ENCODE measurements around the gene TARS1. TPM values are rescaled to one million over a fixed set of nuclear protein-coding genes. Genes with fewer than 3 reads are reported as not detected.
A peak's percentile ranks its signal among the peaks of the same experiment; 100 is the strongest.

The TARS1 gene
- polyA plus RNA-seq (2013): 453 and 466 TPM in 2 replicates

DNA sequence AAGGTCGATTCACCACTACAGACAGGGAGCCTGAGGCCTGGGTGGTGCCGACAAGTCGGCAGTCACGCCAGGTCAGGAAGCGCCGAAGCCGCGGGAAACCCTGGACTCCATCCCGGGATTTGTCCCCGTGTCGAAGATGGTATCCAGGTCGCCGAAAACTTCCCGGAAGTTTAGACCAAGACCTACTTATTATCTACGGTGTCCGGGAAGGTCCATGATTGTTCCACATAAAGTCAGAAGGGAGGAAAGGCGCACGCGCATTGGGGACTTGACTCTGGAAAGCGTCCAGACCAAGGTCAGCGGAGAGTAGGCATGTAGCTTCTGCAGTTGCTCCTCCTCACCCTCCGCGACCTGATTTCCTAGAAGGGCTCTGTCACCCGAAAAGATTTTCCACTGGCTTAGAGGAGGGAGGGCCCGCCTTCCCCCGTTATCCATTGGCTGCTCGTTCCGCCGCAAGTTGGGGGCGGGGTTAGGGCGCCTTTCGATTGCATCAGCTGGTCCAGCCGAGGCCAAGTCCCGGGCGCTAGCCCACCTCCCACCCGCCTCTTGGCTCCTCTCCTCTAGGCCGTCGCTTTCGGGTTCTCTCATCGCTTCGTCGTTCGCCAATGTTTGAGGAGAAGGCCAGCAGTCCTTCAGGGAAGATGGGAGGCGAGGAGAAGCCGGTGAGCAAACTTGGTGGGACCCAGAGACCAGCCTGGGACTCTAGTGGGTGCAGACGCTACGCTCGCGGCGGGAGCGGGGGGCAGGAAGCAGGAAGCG is at the start of gene TARS1:
TSS of gene TARS1 (plus strand) at position 484 of the 759 bp plus-strand sequence. CDS start at position 606, 122 bp downstream.
- no peaks in the 10 kb centered on the region for H3K27me3 ChIP-seq (ENCODE audit: insufficient read depth, low read length)
- peak within 1 kb of the TSS; percentile 63 for H4K12ac ChIP-seq (ENCODE audit: low read depth, low read length)
- no peak within 1 kb of the TSS for H2AK5ac ChIP-seq (ENCODE audit: low read length)
- no peak within 1 kb of the TSS for H3K23ac ChIP-seq (ENCODE audit: low read length)
- no peaks in the 10 kb centered on the region for H3K9me3 ChIP-seq (ENCODE audit: insufficient read depth, low read depth, low read length)
- peaks cover 0 to 7% of the 10 kb centered on the region in 2 experiments for H3K4me1 ChIP-seq (ENCODE audit: control insufficient read depth in 1 of 2, insufficient read depth in 2 of 2, low read length in 2 of 2)
- H2BK12ac ChIP-seq (ENCODE audit: low read length): no peak within 1 kb of the TSS
- H3K14ac ChIP-seq (ENCODE audit: low read length): peak within 1 kb of the TSS; percentile 90
- WGBS (ENCODE audit: extremely low coverage, insufficient coverage, insufficient read length): no CpG with 5 or more reads among the region's 52 CpGs
- peak within 1 kb of the TSS; percentile 80 for H2BK5ac ChIP-seq (ENCODE audit: low read depth, low read length, poor library complexity)
- peak within 1 kb of the TSS; percentile 90 for H4K8ac ChIP-seq (ENCODE audit: low read depth, low read length)
- peaks cover under 1 to 5% of the 10 kb centered on the region in 2 experiments for H3K36me3 ChIP-seq (ENCODE audit: control insufficient read depth in 1 of 2, insufficient read depth in 2 of 2, low read length in 2 of 2)
- H3K79me1 ChIP-seq (ENCODE audit: low read length): peaks cover 11% of the 10 kb centered on the region
- H3K18ac ChIP-seq (ENCODE audit: low read length): peak within 1 kb of the TSS; percentile 86
- peaks cover 15% of the 10 kb centered on the region for H3K79me2 ChIP-seq (ENCODE audit: control insufficient read depth, insufficient read depth, low read length, poor library complexity)
- peak within 1 kb of the TSS; percentile 92 for H3K9ac ChIP-seq (ENCODE audit: low read length)
- H3K4me2 ChIP-seq (ENCODE audit: low read length): peak within 1 kb of the TSS; percentile 83
- H2BK120ac ChIP-seq (ENCODE audit: insufficient read depth, low read length, poor library complexity): peak within 1 kb of the TSS; percentile 70
- H3K27ac ChIP-seq (ENCODE audit: low read depth, low read length): peak within 1 kb of the TSS; percentile 91
- peak; percentile 100 for DNase-seq
- H3K4ac ChIP-seq (ENCODE audit: low read depth, low read length): peak within 1 kb of the TSS; percentile 64
- H3K4me3 ChIP-seq (ENCODE audit: low read depth, low read length): peak within 1 kb of the TSS; percentile 93
- H2AFZ ChIP-seq (ENCODE audit: insufficient read depth, low read length, poor library complexity): peak within 1 kb of the TSS; percentile 80
- H4K91ac ChIP-seq (ENCODE audit: low read depth, low read length): peak within 1 kb of the TSS; percentile 88

GRCh38 chr5:33398501-33398900 is 42.3 kb upstream of the TARS1 start:
- Histone ChIP-seq H4K12ac (ENCODE audit: low read depth, low read length) (no peak overlapping the region), H2BK12ac (ENCODE audit: low read length) (no peak overlapping the region)

DNA sequence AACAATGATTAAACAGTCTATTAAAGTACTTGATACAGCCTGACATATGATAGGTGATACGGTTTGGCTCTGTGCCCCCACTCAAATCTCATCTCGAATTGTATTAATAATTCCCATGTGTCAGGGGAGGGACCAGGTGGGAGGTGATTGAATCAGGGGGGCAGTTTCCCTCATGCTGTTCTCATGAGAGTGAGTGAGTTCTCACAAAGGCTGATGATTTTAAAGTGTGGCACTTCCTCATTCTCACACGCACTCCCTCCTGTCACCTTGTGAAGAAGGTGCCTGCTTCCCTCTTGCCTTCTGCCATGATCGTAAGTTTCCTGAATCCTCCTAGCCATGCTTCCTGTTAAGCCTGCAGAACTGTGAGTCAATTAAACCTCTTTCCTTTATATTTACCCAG is 40.1 kb upstream of the TARS1 start:
- Histone ChIP-seq H3K9ac (ENCODE audit: low read length) (no peak overlapping the region), H3K27me3 (ENCODE audit: insufficient read depth, low read length) (no peaks in the 10 kb centered on the region), H4K12ac (ENCODE audit: low read depth, low read length) (no peak overlapping the region), H3K14ac (ENCODE audit: low read length) (no peak overlapping the region), H3K79me2 (ENCODE audit: control insufficient read depth, insufficient read depth, low read length, poor library complexity) (no peaks in the 10 kb centered on the region), H4K91ac (ENCODE audit: low read depth, low read length) (peak overlapping the region; percentile 66), H2BK12ac (ENCODE audit: low read length) (no peak overlapping the region), H3K18ac (ENCODE audit: low read length) (no peak overlapping the region), H2BK120ac (ENCODE audit: insufficient read depth, low read length, poor library complexity) (no peak overlapping the region), H3K36me3 (ENCODE audit: control insufficient read depth in 1 of 2, insufficient read depth in 2 of 2, low read length in 2 of 2) (no peaks in the 10 kb centered on the region), H3K4me2 (ENCODE audit: low read length) (no peak overlapping the region), H3K4me1 (ENCODE audit: control insufficient read depth in 1 of 2, insufficient read depth in 2 of 2, low read length in 2 of 2) (peaks cover 0 to 2% of the 10 kb centered on the region in 2 experiments), H3K23ac (ENCODE audit: low read length) (no peak overlapping the region), H3K9me3 (ENCODE audit: insufficient read depth, low read depth, low read length) (no peaks in the 10 kb centered on the region), H4K8ac (ENCODE audit: low read depth, low read length) (no peak overlapping the region), H3K79me1 (ENCODE audit: low read length) (peaks cover 2% of the 10 kb centered on the region), H3K4me3 (ENCODE audit: low read depth, low read length) (no peak overlapping the region), H2AK5ac (ENCODE audit: low read length) (no peak overlapping the region), H3K27ac (ENCODE audit: low read depth, low read length) (no peak overlapping the region), H2BK5ac (ENCODE audit: low read depth, low read length, poor library complexity) (peak overlapping the region; percentile 31), H3K4ac (ENCODE audit: low read depth, low read length) (no peak overlapping the region), H2AFZ (ENCODE audit: insufficient read depth, low read length, poor library complexity) (no peak overlapping the region)
- no peak for DNase-seq
- no CpG with 5 or more reads among the region's 4 CpGs for WGBS (ENCODE audit: extremely low coverage, insufficient coverage, insufficient read length)

More at GRCh38 chr5:33398501-33398900, 42.3 kb upstream of the TARS1 start:
- Histone ChIP-seq H3K9me3 (ENCODE audit: insufficient read depth, low read depth, low read length) (no peaks in the 10 kb centered on the region), H3K14ac (ENCODE audit: low read length) (no peak overlapping the region), H3K9ac (ENCODE audit: low read length) (no peak overlapping the region), H3K4me2 (ENCODE audit: low read length) (no peak overlapping the region), H3K27me3 (ENCODE audit: insufficient read depth, low read length) (no peaks in the 10 kb centered on the region), H2AK5ac (ENCODE audit: low read length) (no peak overlapping the region), H3K23ac (ENCODE audit: low read length) (no peak overlapping the region), H2AFZ (ENCODE audit: insufficient read depth, low read length, poor library complexity) (no peak overlapping the region), H3K4me1 (ENCODE audit: control insufficient read depth in 1 of 2, insufficient read depth in 2 of 2, low read length in 2 of 2) (peaks cover 0 to 2% of the 10 kb centered on the region in 2 experiments), H4K91ac (ENCODE audit: low read depth, low read length) (no peak overlapping the region), H4K8ac (ENCODE audit: low read depth, low read length) (no peak overlapping the region), H3K27ac (ENCODE audit: low read depth, low read length) (no peak overlapping the region), H2BK5ac (ENCODE audit: low read depth, low read length, poor library complexity) (no peak overlapping the region), H3K79me1 (ENCODE audit: low read length) (peaks cover 2% of the 10 kb centered on the region), H3K4me3 (ENCODE audit: low read depth, low read length) (no peak overlapping the region), H3K4ac (ENCODE audit: low read depth, low read length) (no peak overlapping the region), H3K18ac (ENCODE audit: low read length) (no peak overlapping the region), H2BK120ac (ENCODE audit: insufficient read depth, low read length, poor library complexity) (no peak overlapping the region), H3K36me3 (ENCODE audit: control insufficient read depth in 1 of 2, insufficient read depth in 2 of 2, low read length in 2 of 2) (no peaks in the 10 kb centered on the region), H3K79me2 (ENCODE audit: control insufficient read depth, insufficient read depth, low read length, poor library complexity) (no peaks in the 10 kb centered on the region)
- DNase-seq: no peak
- no CpG with 5 or more reads among the region's 1 CpG for WGBS (ENCODE audit: extremely low coverage, insufficient coverage, insufficient read length)

GRCh38 chr5:33401482-33402390 is 39.0 kb upstream of the TARS1 start:
- no peak overlapping the region for H2BK5ac ChIP-seq (ENCODE audit: low read depth, low read length, poor library complexity)
- H3K9me3 ChIP-seq (ENCODE audit: insufficient read depth, low read depth, low read length): no peaks in the 10 kb centered on the region
- DNase-seq: peak in 1 of 2 donors; percentile 9
- WGBS (ENCODE audit: extremely low coverage, insufficient coverage, insufficient read length): no CpG with 5 or more reads among the region's 5 CpGs
- H3K4ac ChIP-seq (ENCODE audit: low read depth, low read length): no peak overlapping the region
- H2AFZ ChIP-seq (ENCODE audit: insufficient read depth, low read length, poor library complexity): no peak overlapping the region
- H2BK12ac ChIP-seq (ENCODE audit: low read length): no peak overlapping the region
- H2BK120ac ChIP-seq (ENCODE audit: insufficient read depth, low read length, poor library complexity): no peak overlapping the region
- H3K4me3 ChIP-seq (ENCODE audit: low read depth, low read length): no peak overlapping the region
- H3K27me3 ChIP-seq (ENCODE audit: insufficient read depth, low read length): no peaks in the 10 kb centered on the region
- H2AK5ac ChIP-seq (ENCODE audit: low read length): no peak overlapping the region
- H3K9ac ChIP-seq (ENCODE audit: low read length): no peak overlapping the region
- H4K8ac ChIP-seq (ENCODE audit: low read depth, low read length): no peak overlapping the region
- no peaks in the 10 kb centered on the region for H3K79me2 ChIP-seq (ENCODE audit: control insufficient read depth, insufficient read depth, low read length, poor library complexity)
- peaks cover 0 to 2% of the 10 kb centered on the region in 2 experiments for H3K4me1 ChIP-seq (ENCODE audit: control insufficient read depth in 1 of 2, insufficient read depth in 2 of 2, low read length in 2 of 2)
- H3K27ac ChIP-seq (ENCODE audit: low read depth, low read length): peak overlapping the region; percentile 48
- no peak overlapping the region for H4K91ac ChIP-seq (ENCODE audit: low read depth, low read length)
- peaks cover 2% of the 10 kb centered on the region for H3K79me1 ChIP-seq (ENCODE audit: low read length)
- H3K14ac ChIP-seq (ENCODE audit: low read length): no peak overlapping the region
- H3K36me3 ChIP-seq (ENCODE audit: control insufficient read depth in 1 of 2, insufficient read depth in 2 of 2, low read length in 2 of 2): no peaks in the 10 kb centered on the region
- no peak overlapping the region for H3K4me2 ChIP-seq (ENCODE audit: low read length)
- H4K12ac ChIP-seq (ENCODE audit: low read depth, low read length): no peak overlapping the region
- no peak overlapping the region for H3K23ac ChIP-seq (ENCODE audit: low read length)
- no peak overlapping the region for H3K18ac ChIP-seq (ENCODE audit: low read length)
